Activated CD4-positive, alpha-beta T cell treated with anti-CD3 and anti-CD28 coated beads, Interleukin-2, amount 50 U/mL, for 1 hour (primary cell): ENCODE results near the gene UTP11.
"Not testable (repeated sequence)": the region's sequence is repeated elsewhere in the genome, so short reads cannot be mapped to it uniquely, and the experiment has no call there.

Experiments
- DNase-seq: peaks from one replicate; pipeline ENCODE4 v3.0.0-alpha.2; 2020

UTP11 gene

DNA sequence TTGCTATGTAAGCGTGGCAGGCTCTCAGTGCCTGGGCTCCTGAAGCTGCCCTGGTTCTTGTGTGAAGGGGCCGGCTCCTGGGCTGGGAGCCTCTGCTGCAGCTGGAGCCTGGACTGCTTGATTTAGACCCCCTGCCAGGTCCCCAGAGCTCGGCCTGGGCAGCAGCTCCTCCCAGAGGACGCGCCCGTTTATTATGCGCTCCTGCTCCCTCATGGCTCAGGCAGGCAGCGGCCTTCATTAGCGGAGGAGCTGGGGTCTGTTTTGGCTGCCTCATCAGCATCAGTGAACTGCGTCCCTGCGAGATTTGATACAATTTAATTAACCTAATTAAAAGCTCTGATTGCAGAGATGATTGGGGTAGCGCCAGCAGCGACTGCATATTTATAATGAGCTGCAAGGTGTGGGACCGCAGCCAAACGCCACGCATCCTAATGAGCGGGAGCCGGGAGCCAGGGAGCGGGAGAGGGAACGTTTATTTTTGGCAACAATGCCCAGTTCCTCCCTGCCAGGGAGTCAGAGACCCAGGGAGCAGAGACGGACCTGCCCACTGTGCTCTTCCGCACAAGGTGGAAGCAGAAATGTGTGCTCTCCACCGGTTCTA, 16.6 kb downstream of the UTP11 start:
- no peak for DNase-seq

DNA sequence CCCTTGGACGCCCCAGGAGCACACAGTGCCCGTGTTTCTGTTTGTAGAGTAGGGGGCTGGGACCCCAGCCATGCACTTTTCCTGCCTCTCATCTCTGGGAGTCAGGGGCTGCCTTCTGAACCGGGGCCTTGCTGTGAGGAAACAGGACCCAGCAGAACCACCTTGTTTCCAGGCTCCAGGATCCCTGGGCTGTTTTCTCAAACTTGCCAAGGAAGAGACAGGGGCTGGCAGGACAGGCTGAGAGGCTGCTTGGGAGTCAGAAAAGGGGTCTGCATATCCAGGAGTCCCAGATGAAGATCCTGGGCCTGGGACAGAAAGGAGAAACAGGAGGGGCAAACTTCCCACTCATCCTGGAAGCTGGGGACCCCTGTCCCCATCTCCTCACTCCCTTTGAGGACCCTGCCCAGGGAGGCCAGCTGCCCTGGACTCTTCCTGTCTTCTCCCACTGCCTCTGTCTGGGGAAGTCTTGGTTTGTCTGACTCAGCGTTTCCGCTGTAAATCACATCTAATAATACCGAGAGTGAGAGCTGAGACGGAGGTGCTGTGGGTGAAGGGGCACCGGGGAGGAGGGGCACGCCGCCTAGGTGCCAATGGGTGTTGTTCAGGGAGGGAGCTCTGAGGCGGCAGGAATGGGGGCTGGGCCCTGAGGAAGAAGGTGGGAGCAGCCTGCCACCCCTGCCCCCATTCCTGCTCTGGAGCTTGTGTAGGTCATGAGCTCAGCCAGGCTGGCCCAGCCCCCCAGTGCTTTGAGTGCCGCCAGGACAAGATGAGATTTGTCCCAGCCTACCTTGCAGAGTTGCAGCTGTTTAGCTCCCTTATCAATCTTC, 17.4 kb downstream of the UTP11 start:
- DNase-seq: no peak

DNA sequence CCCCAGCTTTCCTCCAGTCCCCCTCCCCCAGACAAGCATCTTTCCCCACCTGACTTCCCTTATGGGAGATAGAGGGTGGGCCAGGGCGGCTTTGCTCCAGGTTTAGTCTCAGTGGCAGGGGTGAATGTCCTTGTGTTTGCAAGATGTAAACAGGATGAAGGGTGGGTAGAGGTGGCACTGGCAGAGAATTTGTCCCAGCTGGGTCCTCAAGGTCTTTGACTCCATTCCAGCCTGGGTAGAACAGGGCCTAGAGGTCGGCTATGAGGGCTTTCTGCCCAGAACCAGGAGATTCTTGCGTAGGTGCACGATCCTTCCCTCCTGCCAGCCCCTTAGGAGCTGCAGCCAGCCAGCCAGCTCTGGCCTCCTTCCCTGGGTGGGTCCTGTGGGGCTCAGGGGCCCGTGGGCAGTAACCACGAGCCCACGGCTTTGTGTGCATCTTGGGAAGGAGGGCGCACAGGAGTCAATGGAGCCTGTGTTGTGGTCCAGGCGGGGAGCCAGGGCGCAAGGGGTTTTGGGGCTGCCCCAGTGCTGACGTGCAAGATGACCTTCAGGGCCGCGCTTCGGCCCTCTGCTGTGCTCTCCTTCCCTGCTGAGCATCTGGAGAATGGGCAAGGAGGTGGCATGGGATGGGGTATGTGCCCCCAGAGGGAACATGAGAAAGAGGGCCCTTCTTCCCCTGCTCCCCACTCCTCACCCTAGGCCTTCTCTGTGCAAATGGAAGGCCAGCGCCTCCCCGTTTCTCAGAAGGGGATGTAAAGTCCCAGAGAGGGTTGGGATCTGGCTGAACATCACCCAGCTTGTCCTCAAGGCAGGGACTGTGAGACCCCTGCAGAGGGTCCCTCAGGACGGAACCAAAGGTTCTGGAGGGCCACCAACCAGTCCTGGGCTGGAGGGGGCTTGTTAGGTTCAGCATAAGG, 18.3 kb downstream of the UTP11 start:
- DNase-seq: no peak

DNA sequence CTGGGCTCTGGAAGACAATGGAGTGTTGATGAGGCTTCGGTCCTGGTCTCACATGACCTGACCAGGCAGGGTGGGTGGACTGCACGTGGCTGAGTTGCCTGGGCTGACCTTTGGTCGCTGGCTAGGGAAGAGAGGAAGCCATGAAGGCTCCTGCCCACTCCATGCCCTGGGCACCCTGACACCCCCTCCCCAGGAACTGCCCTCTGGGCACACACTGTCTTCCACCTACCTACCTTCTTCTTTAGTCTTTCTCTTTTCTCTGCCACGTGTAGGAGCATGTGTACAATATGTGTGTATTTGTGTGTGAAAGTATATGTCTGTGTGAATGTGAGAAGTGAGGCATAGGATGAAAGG, 19.0 kb downstream of the UTP11 start:
- DNase-seq: no peak

DNA sequence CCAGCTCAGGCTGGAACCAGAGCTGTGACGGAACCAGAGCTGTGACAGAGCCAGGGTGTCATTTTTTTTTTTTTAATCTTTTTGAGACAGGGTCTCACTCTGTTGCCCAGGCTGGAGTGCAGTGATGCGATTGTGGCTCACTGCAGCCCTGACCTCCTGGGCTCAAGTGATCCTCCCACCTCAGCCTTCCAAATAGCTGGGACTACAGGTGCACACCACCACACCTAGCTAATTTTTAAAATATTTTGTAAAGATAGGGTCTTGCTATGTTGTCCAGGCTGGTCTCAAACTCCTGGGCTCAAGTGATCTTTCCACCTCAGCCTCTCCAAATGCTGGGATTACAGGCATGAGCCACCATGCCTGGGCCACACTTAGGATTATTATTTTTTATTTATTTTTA, 20.5 kb downstream of the UTP11 start:
- DNase-seq: not testable (repeated sequence)

DNA sequence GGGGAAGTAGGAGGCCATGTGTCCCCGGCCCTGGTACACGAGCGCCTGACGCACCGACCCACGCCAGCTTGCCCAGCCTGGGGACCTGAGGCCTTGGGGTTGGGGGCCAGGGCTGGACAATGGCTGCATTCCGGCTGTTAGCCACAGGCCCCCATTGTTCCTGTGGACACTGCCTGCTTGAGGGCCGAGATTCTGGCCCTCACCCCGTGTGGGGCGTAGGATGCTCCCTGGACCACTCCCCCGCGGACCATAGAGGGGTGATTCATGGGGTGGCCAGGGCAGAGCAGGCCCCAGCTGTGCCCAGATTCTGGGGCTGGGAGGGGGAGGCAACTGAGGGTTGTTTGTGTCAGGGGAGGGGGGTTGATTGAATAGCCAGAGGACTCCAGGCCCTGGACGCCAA, 22.3 kb downstream of the UTP11 start:
- no peak for DNase-seq

DNA sequence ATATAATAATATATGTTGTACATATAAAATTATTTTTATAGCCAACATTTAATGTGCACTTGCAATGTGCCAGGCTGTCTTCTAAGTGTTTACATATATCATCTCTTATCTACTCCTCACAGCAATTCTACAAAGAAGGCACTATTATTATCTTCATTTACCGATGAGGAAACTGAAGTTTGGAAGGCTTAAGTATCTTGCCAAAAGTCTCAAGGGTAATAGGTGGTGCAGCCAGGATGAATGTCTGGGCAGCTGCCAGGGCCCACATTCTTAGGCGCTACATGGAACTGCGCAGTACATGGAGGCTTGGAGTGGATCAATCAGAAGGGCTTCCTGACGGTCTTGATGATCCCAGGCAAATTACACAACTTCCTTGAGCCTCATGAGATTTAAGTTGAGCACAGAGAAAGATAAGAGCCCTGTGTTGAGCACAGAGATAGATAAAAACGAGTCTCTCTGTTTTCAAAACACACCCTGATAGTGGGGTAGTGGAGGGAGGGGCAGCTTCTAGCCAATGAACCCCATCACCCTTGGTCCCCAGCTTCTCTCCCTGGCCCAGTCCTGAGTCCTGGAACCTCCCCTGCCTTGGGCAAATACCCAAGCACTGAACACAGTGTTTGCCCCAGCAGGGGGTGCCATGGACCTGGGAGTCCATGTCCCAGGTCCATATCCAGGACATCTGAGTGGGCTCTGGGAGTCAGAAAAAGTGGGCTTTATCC, 24.8 kb downstream of the UTP11 start:
- DNase-seq: no peak

DNA sequence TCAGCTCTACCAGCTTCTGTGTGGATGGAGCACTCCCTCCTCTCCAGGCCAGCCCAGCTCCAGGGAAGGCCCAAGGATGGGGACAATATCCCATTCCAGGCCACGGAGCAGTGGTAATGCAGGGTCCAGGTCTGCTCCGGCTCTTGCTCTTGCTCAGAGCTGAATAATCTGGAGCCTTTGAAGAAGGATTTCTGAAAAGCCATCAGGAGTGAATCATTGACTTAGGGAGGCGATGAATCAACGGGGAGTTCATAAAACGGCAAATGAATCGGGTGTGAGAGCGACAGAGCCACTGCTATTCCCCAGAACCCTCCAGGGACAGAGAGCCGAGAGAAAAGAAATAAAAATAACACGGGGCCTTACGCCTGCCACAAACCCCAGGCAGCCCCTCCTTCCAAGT, 26.3 kb downstream of the UTP11 start:
- no peak for DNase-seq

DNA sequence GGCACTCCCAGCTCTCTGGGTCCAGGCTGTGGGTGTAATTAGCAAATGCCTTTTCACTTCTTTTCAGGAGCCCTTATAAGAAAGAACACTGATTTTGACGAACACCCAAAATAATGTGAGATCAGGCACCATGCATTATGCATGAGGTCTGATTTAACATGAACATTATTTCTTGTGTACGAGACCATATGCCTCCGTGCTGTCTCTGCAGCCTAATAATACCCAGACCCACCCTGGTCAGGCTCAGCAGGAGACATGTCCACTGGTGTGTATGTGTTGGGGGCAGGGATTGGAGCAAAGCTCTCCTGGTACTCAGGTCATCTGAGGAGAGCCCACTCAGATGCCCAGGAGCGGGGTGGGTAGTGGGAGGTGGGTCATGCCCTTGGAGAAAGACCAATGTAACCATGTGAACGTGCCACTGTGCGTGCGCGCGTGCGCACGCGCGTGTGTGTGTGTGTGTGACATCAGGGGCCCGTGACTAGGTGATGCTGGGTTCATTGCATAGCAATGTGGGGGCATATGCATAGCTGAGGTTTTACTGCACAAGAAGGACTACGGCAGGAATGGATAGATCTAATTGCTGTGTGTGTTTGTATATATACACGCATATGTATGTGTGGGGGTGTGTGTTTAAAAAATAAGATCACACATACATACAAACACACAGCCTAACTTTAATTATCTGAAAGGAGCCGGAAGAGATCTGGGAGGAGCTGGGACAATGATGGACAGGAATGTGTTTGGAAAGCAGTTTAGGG, 27.0 kb downstream of the UTP11 start:
- DNase-seq: no peak

DNA sequence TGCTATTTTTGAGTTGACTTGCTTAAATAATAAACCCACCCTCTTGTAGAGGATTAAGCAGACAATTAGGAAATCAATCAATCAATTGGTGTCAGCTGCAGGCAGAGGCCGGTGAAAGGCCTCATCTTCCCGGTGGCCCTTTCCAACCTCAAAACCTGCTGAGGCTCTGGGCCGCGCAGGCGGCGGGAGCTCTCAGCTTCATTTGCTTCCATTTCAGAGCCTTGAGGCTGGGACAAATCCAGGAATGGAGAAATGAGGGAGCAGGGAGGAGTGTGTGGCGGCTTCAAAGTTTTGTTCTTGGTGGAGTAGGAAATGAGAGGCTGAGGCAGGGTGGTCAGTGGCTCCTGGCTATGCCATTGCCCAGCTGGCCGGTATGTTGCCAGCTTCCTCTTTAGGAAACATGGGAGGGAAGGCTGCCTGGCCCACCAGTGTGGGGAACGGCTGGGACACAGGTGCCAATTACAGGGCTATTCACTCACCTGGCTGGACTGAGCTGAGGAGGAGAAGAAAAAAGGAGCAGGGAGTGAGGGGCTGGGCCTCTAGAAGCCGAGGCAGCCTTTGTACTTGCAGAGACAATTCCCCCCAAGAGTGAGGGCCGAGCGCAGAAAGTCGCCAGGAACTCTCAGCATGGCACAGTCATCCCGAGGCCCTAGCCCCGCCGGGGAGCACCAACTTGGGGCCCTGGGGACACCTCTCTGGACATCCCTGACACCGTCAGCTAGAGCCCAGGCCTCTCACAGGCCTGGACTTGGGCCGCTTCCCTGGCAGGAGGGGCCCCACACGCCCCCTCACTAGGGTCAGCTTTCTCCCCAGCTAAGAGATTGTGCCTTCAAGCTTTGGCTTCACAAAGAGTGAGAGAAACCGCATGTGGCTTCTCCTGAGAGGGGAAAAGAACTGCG, 29.7 kb downstream of the UTP11 start:
- no peak for DNase-seq

DNA sequence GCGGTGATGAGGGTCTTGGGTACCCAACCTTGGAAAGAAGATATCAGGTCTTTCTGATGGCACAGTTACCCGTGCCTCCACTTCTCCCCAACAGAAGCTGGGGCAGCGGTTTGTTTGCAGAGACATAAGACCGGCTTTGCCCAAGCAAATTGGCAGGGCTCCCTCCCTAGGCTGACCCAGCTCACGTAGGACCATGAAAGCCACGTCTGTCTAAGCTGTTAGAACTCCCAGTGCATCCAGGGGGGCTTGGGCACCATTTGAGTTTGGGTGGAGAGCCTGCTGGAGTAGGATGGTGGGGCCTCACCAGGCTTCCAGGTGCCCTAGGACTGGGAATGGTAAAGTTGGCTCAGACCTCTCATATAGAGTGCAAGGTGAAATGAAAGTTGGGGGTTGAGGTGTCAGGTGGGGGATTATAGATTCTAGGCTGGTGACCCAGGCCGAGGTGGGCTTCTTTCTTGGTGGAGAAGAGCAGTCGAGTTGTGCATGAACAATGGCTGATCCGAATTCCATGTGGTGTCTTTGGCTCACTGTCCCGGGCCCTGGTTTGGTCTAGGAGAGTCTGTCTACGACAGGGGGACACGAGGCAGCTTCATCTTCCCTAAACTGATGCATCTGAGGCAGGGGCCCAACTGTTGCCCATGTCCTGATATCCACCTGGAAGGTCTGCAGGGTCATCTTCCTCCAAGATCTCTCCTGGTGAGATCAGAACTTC, 30.7 kb downstream of the UTP11 start:
- DNase-seq: no peak

DNA sequence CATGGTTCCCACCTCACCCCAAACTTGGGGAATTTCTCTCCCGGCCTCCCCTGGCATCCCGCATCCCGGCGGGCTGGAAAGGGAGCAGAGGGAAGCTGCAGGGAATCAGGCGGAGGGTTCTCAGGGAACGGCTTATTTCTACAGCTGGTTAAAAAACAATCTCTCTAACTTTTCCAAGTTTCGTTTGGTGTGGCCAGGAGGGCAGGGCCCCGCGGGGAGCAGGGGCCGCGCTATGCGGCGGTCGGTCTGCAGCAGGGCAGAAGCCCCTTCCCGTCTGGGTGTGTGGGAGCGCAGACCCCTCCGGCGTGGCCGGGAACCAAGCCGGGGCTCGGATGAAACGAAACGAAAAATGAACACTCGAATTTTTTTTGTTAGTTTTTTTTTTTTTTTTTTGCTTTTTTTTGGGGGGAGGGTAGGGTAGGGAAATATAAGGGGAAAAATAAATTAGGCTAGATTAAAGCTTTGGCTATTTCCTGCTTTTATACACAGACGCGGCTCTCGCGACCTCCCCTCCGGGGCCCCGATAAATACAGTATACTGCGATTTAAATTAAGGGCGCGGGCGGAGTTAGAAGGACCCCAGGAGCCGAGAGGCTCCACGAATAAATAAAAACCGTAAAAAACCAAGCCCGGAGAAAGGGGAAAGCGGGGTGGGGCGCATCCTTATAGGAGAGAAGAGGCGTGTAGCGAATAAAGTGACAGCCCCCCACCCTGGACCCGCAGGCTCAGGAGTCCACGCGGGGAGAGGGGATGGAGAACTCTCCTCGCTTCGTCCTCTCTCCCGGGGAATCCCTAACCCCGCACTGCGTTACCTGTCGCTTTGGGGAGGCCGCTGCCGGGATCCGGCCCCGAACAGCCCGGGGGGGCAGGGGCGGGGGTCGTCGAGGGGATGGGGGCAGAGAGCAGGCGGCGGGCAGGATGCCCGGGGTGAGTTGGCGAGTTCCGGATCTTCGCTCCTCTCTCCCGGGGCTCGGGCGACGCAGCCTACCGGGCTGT, 32.0 kb downstream of the UTP11 start:
- DNase-seq: no peak

DNA sequence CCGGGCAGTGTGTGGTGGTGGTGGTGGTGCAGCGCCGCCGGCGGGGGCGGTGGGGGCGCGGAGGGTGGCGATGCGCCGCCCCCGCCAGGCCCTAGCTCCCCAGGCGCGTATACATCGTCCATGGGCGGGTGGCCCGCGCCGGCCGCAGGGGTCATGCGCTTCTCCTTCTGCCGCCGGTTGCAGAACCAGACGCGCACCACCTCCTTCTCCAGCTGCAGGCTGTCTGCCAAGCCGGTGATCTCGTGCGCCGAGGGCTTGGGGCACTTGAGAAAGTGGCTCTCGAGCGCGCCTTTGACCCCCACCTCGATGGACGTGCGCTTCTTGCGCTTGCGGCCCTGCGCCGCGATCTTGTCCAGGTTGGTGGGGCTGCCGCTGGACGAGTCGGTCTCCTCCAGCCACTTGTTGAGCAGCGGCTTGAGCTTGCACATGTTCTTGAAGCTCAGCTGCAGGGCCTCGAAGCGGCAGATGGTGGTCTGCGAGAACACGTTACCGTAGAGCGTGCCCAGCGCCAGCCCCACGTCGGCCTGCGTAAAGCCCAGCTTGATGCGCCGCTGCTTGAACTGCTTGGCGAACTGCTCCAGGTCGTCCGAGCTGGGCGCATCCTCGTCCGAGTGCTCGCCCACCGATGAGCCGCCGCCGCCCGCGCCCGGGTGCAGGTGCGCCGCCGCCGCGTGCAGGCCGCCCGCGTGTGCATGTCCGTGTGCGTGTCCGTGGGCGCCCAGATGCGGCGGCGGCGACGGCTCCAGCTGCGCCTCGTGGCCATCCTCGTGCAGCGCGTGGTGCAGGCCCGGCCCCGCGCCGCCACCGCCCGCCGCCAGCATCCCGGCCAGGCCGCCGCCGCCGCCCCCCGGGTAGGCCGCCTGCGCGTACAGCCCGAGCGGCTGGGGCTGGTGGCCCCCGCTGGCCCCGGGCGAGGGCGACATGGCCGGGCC, 33.1 kb downstream of the UTP11 start:
- no peak for DNase-seq

DNA sequence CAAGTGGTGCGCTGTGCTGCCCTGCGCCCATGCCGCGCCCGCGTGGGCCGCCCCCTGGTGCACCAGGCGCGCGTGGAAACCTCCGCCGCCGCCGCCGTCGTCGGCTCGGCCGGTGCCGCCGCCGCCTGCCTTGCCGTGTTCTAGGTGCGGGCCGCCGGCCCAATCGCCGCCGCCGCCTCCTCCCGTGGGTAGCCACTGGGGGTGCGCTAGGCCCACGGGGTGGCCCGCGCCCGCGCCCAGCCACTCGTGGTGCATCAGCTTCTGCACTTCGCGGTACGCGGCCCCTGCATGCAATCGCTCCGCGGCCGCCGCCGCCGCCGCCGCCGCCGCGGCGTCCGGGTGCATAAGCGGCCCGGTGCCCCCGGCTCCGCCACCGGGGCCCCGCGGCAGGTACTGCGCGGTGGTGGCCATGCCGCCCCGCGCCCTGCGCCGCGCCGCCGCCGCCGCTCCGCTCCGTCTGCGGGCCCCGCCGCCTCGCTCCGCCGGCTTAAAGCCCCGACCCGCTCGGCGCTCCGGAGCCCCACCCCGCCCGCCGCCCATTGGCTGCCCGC, 33.9 kb downstream of the UTP11 start, which contains the start of gene POU3F1:
TSS of gene POU3F1 (minus strand) at position 461 of the 551 bp plus-strand sequence. CDS start at position 411, 50 bp downstream.
- no peak for DNase-seq

DNA sequence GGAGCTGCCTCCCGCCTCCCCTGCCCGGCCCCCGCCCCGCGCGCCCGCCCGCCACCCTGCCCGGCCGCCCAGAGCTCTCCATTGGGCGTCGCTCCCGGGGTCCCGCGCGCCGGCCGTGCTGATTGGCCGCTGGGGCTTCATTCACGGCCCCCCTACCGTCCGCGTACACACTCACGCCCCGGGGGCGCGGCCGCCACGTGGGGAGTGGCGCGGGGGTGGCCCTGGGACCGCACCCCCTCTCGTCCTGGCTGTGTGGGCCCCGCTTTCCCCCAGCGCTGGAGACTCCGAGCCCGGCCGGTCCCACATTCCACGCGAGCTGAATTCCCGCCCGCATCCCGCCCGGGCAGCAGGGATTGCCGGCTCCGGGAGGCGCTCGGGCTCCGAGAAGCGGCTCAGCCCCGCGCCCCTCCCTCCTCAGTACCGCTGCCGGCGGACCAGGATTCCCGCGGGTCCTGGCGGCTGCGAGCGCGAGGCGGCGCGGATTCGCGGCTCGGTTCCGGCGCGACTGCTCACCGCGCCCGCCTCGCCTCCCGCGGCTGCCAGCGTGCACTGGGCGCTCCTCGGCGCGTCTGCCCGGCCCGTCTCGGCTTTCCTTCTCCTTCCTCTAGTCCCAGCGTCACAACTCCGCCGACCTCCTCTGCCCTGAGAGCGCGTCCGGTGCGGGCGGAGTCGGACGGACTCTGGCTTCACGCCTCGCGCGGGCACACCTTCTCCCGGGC, 34.5 kb downstream of the UTP11 start:
- peak; percentile 68 for DNase-seq

DNA sequence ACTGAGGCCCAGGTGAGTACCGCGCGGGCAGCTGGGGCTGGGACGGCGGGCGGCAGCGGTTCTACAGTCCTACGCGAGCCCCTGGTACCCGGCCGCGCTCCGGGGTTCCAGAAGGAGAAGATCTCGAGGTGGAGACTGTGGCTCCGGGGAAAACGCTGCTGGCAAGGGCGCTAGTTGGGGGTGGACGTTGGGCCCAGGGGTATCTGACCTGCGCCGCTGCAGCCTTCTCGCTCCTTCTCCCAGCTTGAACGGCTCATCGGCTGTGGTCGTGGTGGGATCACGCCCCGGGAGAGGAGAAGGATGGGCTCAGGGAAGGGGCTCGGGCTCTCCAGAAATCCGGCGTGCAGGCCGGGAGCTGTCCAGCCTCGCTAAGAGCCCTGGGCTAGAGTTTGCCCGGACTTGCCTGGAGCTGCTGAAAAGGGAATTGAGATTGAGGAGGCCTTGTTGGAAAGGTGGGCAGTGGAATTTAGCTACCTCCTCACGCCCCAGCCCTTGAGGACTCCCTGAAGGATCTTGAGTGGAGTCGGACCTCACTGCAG, 35.1 kb downstream of the UTP11 start:
- DNase-seq: no peak
